GM21737 (cell line): ENCODE data around the gene MAP3K7.

ENCODE experiments used
- ATAC-seq: cut with Tn5 transposase; IDR thresholded peaks from one replicate; pipeline ENCODE4 v1.9.1; 2021; ENCODE audit warnings: mild to moderate bottlenecking, moderate library complexity; ENCODE audit not compliant: unreplicated experiment

The MAP3K7 gene

DNA sequence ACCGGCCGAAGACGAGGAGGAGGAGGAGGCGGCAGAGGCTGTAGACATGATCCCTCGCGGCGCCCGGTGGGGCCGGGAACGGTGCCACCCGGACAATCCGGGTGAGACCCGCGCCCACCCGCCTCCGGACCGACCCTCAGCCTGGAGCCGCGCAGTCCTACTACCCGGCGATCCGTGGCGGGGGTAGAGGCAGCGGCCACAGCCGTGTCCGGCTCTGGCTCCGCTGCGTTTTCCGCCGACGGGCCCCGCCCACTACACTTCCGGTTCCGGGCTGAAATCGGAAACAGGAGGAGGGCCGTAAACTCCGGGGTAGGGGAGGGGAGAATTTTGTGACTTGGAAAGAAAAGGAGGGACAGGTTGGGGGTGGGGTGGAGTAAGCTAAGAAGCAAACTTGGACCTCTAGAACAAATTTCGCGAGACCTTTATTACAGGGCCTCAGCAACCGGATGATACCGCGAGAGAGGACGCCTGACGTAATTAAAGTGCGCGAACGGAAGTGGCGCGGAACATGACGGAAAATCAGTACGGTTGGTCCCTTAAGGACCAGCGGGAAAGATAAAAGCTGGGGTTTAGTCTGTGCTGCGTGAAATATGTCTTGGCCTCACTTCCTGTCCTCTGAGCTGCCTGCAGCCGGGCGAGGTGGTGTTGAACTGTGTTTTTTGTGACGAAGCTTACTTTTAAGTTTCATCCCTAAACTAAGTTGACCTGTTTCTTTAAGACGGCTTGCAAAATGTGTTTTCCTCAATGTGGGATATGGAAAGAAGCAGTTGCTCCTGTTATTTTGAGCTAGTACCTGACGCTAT lies at the start of gene MAP3K7:
MAP3K7 (minus strand) TSS at position 237 of the 803 bp plus-strand sequence; CDS start at position 48, 189 bp downstream.
- ATAC-seq: peak; percentile 86

DNA sequence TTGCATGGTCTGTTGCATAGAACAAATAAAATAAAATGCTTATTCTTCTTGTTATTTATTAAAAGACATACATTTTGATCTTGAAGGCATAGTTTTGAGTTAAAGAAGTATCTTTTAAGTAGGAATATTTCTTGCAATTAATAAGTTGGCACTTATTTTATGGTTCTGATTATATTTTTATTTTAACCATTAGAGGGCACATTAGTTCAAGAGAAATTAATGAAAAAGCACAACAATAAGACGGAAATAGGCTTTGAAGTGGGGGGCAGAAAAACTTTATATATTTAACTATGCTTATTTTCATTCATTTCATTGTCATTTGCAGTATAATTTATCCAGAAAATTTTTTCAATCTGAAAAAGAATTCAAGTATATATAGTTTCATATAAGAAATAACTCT lies 44.2 kb upstream of the MAP3K7 start:
- no peak for ATAC-seq

DNA sequence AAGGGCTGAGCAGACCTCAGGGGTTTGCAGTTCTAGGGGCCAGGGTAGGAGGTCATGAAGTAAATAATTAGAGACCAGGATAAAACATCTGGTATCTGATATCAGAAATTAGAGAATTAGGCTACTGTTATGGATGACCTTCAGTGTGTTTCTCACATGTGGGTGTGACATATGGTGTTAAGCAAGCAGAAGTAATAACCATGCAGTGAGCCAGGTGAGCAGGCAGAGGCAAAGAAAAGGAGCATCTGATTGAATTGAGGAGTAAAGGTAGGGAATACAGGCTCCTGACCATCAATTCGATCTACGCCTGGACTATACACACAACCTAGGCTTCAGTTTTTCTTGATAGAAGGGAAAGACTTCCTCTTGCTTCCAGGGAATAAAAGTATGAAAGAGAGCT lies 34.7 kb upstream of the MAP3K7 start:
- no peak for ATAC-seq

DNA sequence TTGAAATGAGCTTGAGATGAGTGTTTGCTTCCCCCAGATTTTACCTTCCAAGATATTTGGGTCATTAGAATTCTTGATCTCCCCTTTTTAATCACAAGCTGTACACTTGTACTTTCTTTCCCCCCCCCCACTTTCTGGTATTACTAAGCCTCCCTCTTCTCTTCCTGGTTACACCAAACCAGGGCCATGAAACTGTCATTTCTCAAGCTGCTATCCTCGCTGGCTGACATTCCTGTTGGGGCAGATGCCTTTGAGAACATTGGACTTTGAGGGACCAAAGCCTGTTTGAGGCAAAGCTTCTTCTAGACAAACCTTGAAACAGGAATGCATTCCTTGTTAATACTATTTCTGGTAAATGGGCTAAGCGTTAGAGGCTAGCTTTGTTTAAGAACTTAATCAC lies 32.3 kb upstream of the MAP3K7 start:
- ATAC-seq: no peak

DNA sequence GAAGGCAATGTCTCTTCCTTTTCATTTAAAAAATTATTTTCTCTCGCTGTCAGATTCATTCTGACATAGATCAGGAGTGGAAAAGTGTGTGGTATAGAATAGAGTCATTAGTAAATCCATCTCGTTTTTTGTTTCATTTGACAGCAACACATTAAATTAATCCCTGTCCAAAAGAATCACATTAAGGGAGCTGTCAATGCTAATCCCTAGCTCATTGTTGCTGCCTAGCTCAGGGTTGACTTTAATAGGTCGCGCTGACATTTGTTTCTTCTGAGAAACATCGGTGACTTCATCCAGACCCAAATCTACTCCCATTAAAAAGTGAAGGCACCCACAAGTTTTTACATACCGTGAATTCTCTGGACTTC lies 25.4 kb upstream of the MAP3K7 start:
- no peak for ATAC-seq

DNA sequence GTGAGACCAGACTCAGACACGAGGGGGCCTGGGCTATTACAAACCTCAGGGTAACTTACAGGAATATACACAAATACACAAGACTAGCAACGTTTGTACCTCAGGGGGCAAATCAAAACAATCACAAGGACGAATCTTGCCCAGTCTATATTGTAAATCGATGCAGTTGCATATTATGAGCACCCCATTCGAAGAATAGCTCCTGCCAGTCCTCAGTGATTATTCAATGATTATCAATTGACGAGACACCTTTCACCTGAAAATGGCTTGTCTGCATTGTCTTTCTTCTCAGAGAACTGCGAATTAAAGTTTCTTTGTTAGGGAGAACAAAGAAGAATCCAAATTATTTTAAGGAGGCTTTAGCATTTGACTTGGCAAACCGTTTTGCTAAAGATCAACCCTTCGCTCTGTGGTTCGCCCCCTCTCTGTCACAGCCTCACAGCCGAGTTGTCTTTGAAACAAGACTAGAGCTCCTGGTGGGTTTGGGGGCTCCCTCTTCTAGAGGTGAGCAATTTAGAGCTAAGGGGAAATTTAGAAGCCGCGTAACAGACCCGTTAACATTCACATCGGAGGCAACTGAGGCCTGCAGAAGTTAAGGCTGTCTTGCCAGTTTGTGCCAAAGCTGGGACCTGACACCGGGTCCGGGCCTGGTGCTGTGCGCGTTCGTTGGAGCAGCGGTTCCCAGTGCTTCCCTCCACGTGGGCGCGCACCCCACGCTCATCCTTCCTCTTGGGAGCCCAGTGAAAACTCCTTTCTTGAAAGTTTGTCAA lies 24.9 kb upstream of the MAP3K7 start:
- no peak for ATAC-seq

DNA sequence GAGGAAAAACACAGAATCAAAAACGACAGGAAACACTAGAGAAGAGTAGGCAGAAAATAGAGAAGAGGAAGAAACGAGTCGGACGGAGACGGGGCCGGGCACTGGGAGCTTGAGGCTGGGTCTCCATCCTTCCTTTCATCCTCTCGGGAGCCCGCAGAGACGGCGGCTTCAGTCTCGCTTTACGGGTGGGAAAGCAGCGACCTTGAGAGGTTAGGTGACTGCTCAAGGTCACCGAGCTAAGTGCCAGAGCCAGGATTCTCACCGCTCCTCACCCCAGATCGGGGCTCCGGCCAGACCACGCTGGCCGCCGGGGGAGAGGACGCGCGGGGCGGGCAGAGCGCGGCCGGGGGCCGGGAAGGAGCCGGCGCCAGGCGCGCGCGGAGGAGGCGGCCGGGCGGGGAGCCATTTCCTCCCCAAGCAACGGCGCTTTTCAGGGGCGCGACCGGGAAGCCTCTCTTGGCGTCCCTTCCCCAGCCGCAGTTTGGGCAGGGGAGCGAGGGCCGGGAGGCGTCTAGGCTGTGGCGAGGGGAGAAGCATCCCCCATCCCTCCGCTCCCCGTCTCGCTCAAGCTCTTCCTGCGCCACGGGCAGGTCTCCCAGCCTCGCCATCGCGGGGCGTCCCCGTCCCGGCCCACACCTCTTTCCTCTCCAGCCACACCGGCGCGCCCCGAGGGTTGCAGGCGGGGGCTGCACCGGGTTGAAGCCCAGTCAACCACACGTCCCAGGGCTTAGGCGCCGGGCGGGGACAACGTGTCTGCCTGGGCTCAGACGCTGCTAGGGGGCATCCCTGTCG lies 24.1 kb upstream of the MAP3K7 start:
- peak; percentile 64 for ATAC-seq

DNA sequence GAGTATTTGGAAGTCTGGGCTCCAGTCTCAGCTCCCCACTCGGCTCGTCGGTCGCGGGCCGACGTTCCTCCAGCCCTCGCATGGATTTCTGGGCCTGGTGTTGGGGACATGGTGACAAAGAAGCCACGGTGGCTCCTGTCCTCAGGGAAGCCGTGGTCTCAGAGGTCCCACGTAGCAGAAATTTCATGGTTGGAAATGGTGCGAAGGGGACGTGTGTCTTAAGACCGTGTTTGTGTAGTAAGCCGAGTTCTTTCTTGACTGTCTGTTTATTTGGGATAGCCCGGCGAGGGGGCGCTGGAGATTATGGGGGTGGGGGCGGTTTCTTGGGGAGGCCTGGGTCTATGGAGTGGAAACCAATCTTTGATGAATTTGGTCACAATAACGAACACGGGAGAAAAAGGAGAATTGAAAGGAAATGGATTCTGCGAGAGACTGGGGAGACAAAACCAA lies 23.5 kb upstream of the MAP3K7 start:
- no peak for ATAC-seq

DNA sequence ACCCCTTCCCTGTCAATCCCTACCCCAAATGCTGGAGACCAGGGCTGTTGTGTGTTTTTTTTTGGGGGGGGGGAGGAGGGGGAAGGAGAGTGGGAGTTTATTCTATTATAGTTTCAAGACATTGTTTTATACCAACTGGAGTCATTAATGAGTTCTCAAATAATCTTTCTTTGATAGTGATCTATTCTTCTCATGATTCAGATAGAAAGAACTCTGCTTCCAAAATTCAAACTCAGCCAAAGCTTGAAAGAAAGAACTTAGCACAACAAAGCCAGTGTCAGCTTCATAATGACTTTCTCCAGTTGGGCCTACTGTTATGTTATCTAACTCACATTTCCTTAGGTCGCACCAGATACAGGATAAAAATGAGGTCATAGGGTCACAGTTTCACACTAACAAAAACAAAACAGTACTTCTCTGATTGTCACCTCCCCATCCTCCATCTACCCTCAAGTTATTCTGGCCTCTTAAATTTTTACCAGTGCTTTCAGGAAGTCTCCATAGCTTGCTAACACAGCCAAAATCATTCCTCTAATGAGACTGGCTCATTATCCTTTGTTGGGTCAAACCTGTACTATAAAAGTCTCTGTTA lies 19.0 kb upstream of the MAP3K7 start:
- no peak for ATAC-seq

DNA sequence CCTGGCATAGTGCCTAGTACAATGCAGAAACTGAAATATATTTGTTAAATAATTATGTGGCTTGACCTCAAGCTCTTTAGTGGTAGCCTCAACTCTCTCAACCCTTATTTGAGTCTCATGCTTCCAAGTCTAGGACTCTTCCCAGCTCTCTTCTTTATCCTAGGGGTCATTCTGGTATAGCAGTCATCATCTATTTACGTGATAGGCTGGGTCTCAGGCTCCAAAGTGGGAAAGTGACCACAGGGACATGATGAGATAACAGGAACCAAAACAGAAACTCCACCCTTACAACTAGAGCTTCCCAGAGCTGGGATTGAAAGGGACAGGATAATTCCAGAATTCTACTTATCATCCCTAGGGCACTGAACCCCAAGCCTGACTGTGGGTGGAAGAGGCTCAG lies 17.7 kb upstream of the MAP3K7 start:
- no peak for ATAC-seq

DNA sequence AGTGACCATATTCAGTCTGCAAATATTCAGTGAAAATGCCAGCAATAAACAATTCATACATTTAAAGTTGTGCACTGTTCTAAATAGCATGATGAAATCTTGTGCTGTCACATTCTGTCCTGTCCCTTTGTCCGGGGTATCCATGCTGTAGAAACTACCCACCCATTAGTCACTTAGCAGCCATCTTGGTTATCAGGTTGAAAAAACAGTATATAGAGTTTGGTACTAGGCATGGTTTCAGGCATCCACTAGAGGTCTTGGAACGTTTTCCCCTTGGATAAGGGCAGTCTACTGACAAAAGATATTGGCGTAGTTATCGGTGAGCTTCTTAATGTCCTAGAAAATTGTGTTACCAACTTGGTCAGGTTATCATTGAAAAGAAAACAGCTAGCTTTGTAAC lies 12.3 kb upstream of the MAP3K7 start:
- ATAC-seq: no peak

DNA sequence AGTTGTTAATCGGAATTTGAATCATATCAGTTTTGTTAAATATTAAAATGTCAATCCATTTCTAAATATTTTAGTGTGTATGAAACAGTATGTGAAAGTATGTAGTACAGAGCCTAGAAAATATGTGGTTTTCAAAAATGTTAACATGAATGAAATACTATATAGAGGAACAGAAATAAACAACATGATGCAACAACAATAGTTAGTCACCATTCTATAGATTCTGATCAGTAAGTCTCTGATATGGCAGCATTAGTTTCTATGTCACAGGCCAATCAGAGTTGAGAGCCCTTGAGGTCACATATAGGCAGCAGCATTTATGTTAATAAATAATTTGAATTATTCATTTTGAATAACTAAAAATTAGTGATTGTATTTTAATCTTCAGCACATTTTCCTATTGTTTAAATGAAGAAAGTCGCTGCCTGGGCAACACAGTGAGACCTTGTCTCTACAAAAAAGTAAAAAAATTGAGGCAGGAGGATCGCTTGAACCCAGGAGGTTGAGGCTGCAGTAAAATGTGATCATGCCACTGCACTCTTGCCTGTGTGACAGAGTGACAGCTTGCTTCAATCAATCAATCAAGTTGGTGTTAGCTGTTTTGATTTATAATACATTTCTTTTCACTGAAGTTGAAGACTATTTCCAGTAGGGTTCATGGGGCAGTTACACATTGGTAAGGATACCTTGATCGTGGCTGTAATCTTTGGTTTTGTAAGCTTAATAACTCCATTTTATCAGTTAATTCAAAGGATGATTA lies 11.5 kb upstream of the MAP3K7 start:
- no peak for ATAC-seq

DNA sequence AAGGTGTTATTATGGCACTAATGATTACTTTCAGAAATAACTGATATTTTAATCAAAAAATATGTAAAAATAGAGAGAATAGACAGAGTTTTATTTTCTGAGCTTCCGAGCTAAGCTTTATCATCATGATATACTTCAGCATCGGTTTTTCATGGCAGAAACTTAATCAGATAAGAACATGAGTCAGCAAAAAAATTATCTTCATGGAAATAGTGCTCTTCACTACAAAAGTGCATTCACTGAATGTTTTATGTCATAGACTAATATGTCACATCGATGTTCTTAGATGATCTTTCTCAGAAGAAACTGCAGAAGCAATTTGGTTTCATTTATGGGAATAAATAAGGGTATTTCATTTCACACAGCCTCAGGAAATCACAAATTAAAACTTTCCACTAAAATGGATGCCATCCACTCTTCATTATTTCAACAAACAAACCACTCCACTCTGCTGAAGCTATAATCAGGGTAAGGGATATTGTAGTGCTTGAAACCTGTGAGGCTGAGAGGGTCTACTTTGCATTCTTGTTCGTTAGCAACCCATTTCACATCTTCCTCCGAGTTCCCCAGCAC lies 10.2 kb upstream of the MAP3K7 start:
- ATAC-seq: no peak

DNA sequence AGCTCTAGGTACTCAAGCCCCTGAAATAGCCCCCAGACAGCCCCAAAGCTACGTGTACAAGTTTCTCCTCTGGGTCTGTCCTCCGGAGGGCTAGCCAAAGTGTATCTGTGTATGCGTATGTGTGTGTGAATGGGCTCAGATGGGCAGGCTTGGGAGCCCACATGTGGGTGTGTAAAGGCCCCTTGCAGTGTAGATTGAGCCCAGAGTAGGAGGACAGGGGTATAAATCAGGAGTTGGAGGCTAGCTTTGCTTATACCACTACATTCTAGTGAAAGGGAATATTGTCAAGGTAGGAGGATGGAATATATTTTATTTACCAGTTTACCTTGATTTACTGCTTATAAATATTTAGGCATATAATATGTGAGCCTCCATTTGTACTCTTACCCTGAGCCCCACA lies 9.0 kb upstream of the MAP3K7 start:
- ATAC-seq: no peak

DNA sequence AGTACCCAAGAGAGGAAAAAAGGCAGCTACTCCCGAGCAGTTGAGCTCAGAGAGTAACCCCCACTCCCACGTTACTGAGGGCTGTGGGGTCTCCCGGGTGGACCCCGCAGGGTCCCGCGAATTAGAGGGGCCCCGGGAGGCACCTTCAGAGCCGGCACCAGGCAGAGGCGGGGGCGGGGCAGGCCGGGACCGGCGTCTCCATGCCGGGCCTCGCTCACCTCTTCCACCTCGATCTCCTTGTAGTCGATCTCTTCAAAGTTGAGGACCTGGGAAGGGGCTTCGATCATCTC lies 381 bp downstream of the MAP3K7 start:
- peak; percentile 24 for ATAC-seq

DNA sequence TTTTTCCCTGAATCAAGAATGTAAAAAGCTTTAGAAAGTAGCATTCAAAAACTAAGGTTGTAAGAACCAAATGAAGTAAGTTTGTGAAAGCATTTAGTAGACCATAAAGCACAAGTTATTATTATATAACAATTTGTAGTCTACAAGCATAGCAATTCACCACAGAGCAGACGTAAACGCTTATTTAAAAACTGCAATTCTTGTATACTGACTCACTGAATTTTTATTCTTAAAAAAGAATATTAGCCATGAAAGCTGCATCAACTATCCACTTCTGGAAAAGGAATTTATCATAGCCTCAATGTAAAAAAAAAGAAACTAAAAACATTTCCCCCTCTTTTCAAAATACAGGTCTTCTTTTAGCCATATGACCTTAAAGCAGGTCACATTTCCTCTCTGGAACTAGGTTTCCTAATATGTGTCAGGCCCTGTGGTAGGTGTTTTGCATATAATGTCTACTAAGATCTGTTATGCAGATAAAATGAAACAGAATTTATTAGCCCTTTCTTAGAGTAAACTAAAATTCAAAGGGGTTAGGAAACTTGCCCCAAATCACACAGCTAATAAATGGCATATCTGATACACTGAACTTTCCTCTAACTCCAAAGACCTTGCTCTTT lies 2.1 kb downstream of the MAP3K7 start:
- peak; percentile 26 for ATAC-seq

DNA sequence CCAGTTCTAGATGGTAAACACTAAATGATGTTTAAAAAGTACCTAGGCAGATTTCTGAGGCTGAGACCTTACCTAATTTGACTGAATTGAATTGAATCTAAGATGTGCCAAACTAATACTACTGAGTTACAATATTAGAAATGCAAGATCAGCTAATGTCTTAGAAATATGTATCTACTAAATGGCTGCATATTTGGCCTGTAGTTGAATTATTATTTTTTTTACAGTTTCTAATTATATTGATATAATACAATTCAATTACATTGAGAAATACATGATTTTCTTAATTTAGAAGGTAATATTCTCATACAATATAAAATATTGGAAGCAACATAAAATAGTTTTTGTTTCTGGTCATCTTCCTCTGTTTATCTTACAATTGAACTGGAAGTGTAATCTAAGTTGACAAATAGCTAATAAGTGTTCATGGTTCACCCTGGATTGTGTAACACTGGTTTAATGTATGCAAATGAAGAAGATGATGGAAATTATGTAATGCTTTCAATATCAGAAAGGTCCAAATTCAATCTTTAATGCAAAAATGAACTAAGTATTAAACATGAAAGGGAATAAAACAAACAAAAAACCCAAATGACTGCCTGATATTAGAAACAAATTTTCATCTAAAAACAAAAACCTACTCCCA lies 2.9 kb downstream of the MAP3K7 start:
- no peak for ATAC-seq

DNA sequence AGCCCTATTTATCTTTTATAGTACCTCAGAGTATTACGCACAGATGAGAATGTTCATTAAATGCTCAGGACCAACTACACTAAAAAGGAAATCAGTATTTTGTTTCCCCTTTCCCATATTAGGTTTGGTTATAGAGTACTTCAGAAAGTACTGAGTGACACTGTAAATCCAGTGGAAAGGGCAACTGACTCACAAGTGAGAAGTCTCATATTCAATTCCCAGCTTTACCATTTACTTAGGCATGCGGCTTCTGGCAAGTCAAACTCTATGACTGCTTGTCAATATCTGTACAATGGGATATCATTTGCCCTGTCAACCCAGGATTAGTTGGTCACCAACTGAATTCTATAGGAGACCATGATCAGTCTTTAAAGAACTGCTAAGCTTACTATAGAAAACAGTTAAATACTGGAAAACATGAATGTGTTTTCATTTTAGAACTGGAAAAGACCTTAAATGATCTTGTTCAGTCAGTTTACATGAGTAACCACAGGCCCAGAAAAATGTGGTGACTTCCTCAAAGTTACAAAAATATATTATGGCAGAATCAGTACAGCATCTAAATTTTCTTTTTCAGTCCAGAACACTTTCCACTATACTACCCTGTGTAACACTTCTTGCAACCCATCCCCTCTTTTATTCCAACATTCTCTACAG lies 3.6 kb downstream of the MAP3K7 start:
- no peak for ATAC-seq

DNA sequence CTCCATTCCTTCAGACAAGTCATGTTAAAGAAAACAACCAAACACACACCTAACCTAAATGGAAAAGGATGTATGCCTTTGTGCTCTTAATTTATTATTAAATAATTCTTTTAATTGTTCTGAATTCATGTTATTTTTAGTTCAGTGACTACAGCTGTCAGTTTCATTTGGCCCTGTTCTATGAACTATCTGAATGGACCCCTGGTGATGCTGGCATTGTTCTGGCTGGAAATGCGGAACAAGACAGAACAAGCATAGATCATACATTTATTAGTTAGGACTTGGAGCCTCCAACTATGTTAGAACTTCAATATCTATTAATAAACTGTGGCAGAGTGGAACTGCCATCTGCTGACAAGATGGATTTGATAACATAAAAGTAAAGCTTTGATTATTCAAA lies 5.7 kb downstream of the MAP3K7 start:
- no peak for ATAC-seq
